IMR-90 (cell line): ENCODE results near the gene VWA8. TPM values are rescaled to one million over a fixed set of nuclear protein-coding genes. Genes with fewer than 3 reads are reported as not detected.

Source experiments
- ATAC-seq: fragments of 200-7000 bp; cut with Tn5 transposase; 2 replicates; pipeline ENCODE4 v1.9.1; 2020; ENCODE audit warnings: low read depth, mild to moderate bottlenecking, moderate library complexity
- BruUV-seq: library from RNA; stranded (reverse); fragments of 400-500 nt; replicated peaks from 2 replicates; lab custom pipeline; 2021; lab: Mats Ljungman, UMichigan
- CTCF ChIA-PET: fragments of 300-600 bp; formaldehyde crosslinking; extraction: SDS; loops from one replicate; lab custom pipeline; 2021; ENCODE audit warnings: antibody characterized with exemption; lab: Yijun Ruan, JAX
- POLR2A ChIA-PET: fragments of 300-600 bp; sonication (Branson Sonifier 250); formaldehyde crosslinking; loops from one replicate; lab custom pipeline; 2022; ENCODE audit warnings: antibody characterized with exemption; ENCODE audit not compliant: unreplicated experiment; lab: Charles Lee
- DNase-seq: peaks from one replicate; pipeline ENCODE4 v3.0.0; 2013
- H2AFZ ChIP-seq: replicated peaks from 2 replicates; pipeline ENCODE3; 2013; ENCODE audit warnings: low read length, mild to moderate bottlenecking; ENCODE audit not compliant: poor library complexity
- H2AK5ac ChIP-seq: 2 replicates; pipeline ENCODE4 v1.6.1; 2013; ENCODE audit warnings: low read depth, low read length, inconsistent platforms
- H2AK9ac ChIP-seq: replicated peaks from 2 replicates; pipeline ENCODE3; 2013; ENCODE audit warnings: mild to moderate bottlenecking, low read depth, low read length, moderate library complexity; ENCODE audit not compliant: poor library complexity
- H2BK120ac ChIP-seq: 2 replicates; pipeline ENCODE4 v1.6.1; 2013; ENCODE audit warnings: low read depth, low read length, inconsistent platforms
- H2BK15ac ChIP-seq: 3 replicates; pipeline ENCODE4 v1.6.1; 2013; ENCODE audit warnings: low read depth, low read length, inconsistent platforms
- H2BK20ac ChIP-seq: 2 replicates; pipeline ENCODE4 v1.6.1; 2013; ENCODE audit warnings: low read depth, mild to moderate bottlenecking, inconsistent platforms, low read length, moderate library complexity
- H2BK5ac ChIP-seq: 2 replicates; pipeline ENCODE4 v1.6.1; 2013; ENCODE audit warnings: mild to moderate bottlenecking, low read depth, low read length, inconsistent platforms; ENCODE audit not compliant: poor library complexity, severe bottlenecking
- H3K14ac ChIP-seq: replicated peaks from 2 replicates; pipeline ENCODE4 v1.6.1; 2013; ENCODE audit warnings: low read depth, low read length, inconsistent platforms
- H3K18ac ChIP-seq: 2 replicates; pipeline ENCODE4 v1.6.1; 2013; ENCODE audit warnings: low read depth, low read length, control low read depth
- H3K23ac ChIP-seq: 2 replicates; pipeline ENCODE4 v1.6.1; 2013; ENCODE audit warnings: low read depth, low read length, inconsistent platforms
- H3K27ac ChIP-seq: 2 replicates; pipeline ENCODE4 v1.5.1; 2013; ENCODE audit warnings: mild to moderate bottlenecking, control low read depth, low read length; ENCODE audit not compliant: insufficient read depth
- H3K27me3 ChIP-seq: 2 replicates; pipeline ENCODE4 v1.6.1; 2013; ENCODE audit warnings: low read length; ENCODE audit not compliant: control insufficient read depth, insufficient read depth
- H3K36me3 ChIP-seq: 2 replicates; pipeline ENCODE4 v1.6.1; 2013; ENCODE audit warnings: low read length, mixed read lengths; ENCODE audit not compliant: control insufficient read depth, insufficient read depth
- H3K4ac ChIP-seq: 2 replicates; pipeline ENCODE4 v1.6.1; 2013; ENCODE audit warnings: low read depth, low read length, inconsistent platforms
- H3K4me1 ChIP-seq: 2 replicates; pipeline ENCODE4 v1.6.1; 2013; ENCODE audit warnings: low read length, mixed read lengths; ENCODE audit not compliant: control insufficient read depth, insufficient read depth
- H3K4me2 ChIP-seq: 2 replicates; pipeline ENCODE4 v1.6.1; 2013; ENCODE audit warnings: low read depth, mild to moderate bottlenecking, control low read depth, low read length, moderate library complexity
- H3K4me3 ChIP-seq: 2 replicates; pipeline ENCODE4 v1.5.1; 2013; ENCODE audit warnings: low read depth, mild to moderate bottlenecking, control low read depth, low read length, moderate library complexity; ENCODE audit not compliant: insufficient read depth
- H3K56ac ChIP-seq: 2 replicates; pipeline ENCODE4 v1.6.1; 2013; ENCODE audit warnings: low read length, inconsistent platforms; ENCODE audit not compliant: insufficient read depth; ENCODE audit errors: extremely low read depth
- H3K79me1 ChIP-seq, 2 experiments: 2 replicates each; pipeline ENCODE4 v1.6.1; 2013; ENCODE audit warnings: low read length in 2 of 2, inconsistent platforms in 1 of 2, low read depth in 1 of 2
- H3K9ac ChIP-seq: 2 replicates; pipeline ENCODE4 v1.6.1; 2013; ENCODE audit warnings: low read depth, low read length, control low read depth
- H3K9me1 ChIP-seq: 2 replicates; pipeline ENCODE4 v1.6.1; 2013; ENCODE audit warnings: low read length, inconsistent platforms; ENCODE audit not compliant: insufficient read depth
- H3K9me3 ChIP-seq: 2 replicates; pipeline ENCODE4 v1.6.1; 2013; ENCODE audit warnings: low read length; ENCODE audit not compliant: control insufficient read depth, insufficient read depth
- H4K20me1 ChIP-seq: 2 replicates; pipeline ENCODE4 v1.6.1; 2013; ENCODE audit warnings: low read length, inconsistent platforms; ENCODE audit not compliant: insufficient read depth
- H4K5ac ChIP-seq: 2 replicates; pipeline ENCODE4 v1.6.1; 2013; ENCODE audit warnings: mild to moderate bottlenecking, low read depth, low read length, control low read depth
- H4K8ac ChIP-seq, 2 experiments: 2 replicates each; pipeline ENCODE4 v1.6.1; 2013; ENCODE audit warnings: low read depth in 2 of 2, low read length in 2 of 2, control low read depth in 1 of 2, inconsistent platforms in 1 of 2
- H4K91ac ChIP-seq: 2 replicates; pipeline ENCODE4 v1.6.1; 2013; ENCODE audit warnings: low read depth, low read length, inconsistent platforms; ENCODE audit not compliant: insufficient read depth
- BHLHE40 ChIP-seq: fragments of 150-350 bp; IDR thresholded peaks from 2 replicates; pipeline ENCODE4 v1.6.1; 2016; ENCODE audit warnings: mild to moderate bottlenecking, low read depth, low read length
- MAFK ChIP-seq: IDR thresholded peaks from 2 replicates; pipeline ENCODE4 v1.6.1; 2012; ENCODE audit warnings: low read depth, low read length, improper control_type of control experiment
- MAZ ChIP-seq: IDR thresholded peaks from 2 replicates; pipeline ENCODE4 v1.6.1; 2012; ENCODE audit warnings: low read depth, mild to moderate bottlenecking, low read length, improper control_type of control experiment, moderate library complexity, borderline replicate concordance
- MXI1 ChIP-seq: IDR thresholded peaks from 2 replicates; pipeline ENCODE4 v1.6.1; 2012; ENCODE audit warnings: low read depth, mild to moderate bottlenecking, low read length, moderate library complexity, borderline replicate concordance
- NFE2L2 ChIP-seq: fragments of 150-350 bp; IDR thresholded peaks from 2 replicates; pipeline ENCODE4 v1.6.1; 2016; ENCODE audit warnings: low read depth, mild to moderate bottlenecking, low read length
- POLR2A ChIP-seq: IDR thresholded peaks from 2 replicates; pipeline ENCODE4 v1.6.1; 2012; ENCODE audit warnings: mild to moderate bottlenecking, low read depth, low read length
- SMC3 ChIP-seq: fragments of 150-350 bp; IDR thresholded peaks from 2 replicates; pipeline ENCODE4 v1.6.1; 2016; ENCODE audit warnings: low read depth, mild to moderate bottlenecking, antibody characterized with exemption, low read length, moderate library complexity
- WGBS, 2 experiments: methylation state at CpG; one replicate each; pipeline versions ENCODE4 v1.1.5 to v1.1.7; 2013; ENCODE audit warnings: missing lambda C conversion rate in 2 of 2; ENCODE audit not compliant: insufficient read length in 1 of 2; ENCODE audit errors: extremely low coverage in 2 of 2; 5-methylcytosine and 5-hydroxymethylcytosine counted together
- dilution Hi-C: fragments of 300-500 bp; cut with HindIII; formaldehyde crosslinking; loops from one replicate; pipeline ENCODE4 v1.14.3; 2018; ENCODE audit warnings: low sequenced_read_pairs; ENCODE audit not compliant: unreplicated experiment
- in situ Hi-C: fragments of 300-500 bp; cut with MboI; formaldehyde crosslinking; loops from 3 replicates; pipeline ENCODE4 v1.14.3; 2019; ENCODE audit warnings: low sequenced_read_pairs, inconsistent platforms, mixed read lengths
- intact Hi-C: fragments of 100-400 bp; cut with micrococcal nuclease; formaldehyde crosslinking; loops from 2 replicates; pipeline ENCODE4 v1.10.0; 2022
- polyA plus RNA-seq, 3 experiments: library from polyadenylated mRNA; depleted of rRNA; stranded (reverse); fragments of >200 nt; gene quantifications; 2 replicates each; pipeline ENCODE4 v1.2.3, GENCODE V29; 2012; ENCODE audit warnings: low replicate concordance in 1 of 3
- total RNA-seq: library from RNA; depleted of rRNA; stranded (reverse); fragments of >200 nt; gene quantifications from 2 replicates; pipeline ENCODE4 v1.2.3, GENCODE V29; 2012
- TF ChIP-seq, protein P1 (sequence below): conservative IDR thresholded peaks from 2 replicates; pipeline ENCODE4 v1.5.1; 2012; ENCODE audit warnings: mild to moderate bottlenecking, low read depth, low read length, improper control_type of control experiment
- TF ChIP-seq, protein P2 (sequence below): fragments of 150-350 bp; IDR thresholded peaks from 2 replicates; pipeline ENCODE4 v1.6.1; 2016; ENCODE audit warnings: low read depth, mild to moderate bottlenecking, low read length, moderate library complexity, borderline replicate concordance

VWA8 gene
- total and polyA plus RNA-seq, 2 of the 4 experiments (the other 2 are of a cell fraction) = 5.9 to 18.3 TPM

- Histone ChIP-seq H3K27me3 (no peaks in the 10 kb centered on the region), H4K8ac (no peak overlapping the region), H3K56ac (no peak overlapping the region), H3K79me1 (no peaks in the 10 kb centered on the region; a peak in 2 of 4 replicates), H3K9me3 (no peaks in the 10 kb centered on the region), H2BK5ac (no peak overlapping the region), H4K5ac (no peak overlapping the region), H4K91ac (no peak overlapping the region), H3K14ac (no peak overlapping the region), H3K23ac (no peak overlapping the region), H3K4me2 (no peak overlapping the region), H2BK20ac (no peak overlapping the region), H3K27ac (no peak overlapping the region), H4K20me1 (no peaks in the 10 kb centered on the region), H2AK9ac (no peak overlapping the region), H3K9me1 (no peaks in the 10 kb centered on the region), H3K36me3 (no peaks in the 10 kb centered on the region), H2AFZ (no peak overlapping the region), H3K4me3 (no peak overlapping the region), H3K9ac (no peak overlapping the region), H2BK15ac (no peak overlapping the region), H3K4ac (no peak overlapping the region), H2AK5ac (no peak overlapping the region), H3K4me1 (peaks cover 2% of the 10 kb centered on the region; the same call in 1 of the 2 replicates), H3K18ac (no peak overlapping the region), H2BK120ac (no peak overlapping the region)
- TF ChIP-seq MAZ (no peak), BHLHE40 (no peak), MXI1 (no peak), NFE2L2 (no peak), SMC3 (no peak), MAFK (no peak), POLR2A (no peak)
- TF ChIP-seq, protein P1, sequence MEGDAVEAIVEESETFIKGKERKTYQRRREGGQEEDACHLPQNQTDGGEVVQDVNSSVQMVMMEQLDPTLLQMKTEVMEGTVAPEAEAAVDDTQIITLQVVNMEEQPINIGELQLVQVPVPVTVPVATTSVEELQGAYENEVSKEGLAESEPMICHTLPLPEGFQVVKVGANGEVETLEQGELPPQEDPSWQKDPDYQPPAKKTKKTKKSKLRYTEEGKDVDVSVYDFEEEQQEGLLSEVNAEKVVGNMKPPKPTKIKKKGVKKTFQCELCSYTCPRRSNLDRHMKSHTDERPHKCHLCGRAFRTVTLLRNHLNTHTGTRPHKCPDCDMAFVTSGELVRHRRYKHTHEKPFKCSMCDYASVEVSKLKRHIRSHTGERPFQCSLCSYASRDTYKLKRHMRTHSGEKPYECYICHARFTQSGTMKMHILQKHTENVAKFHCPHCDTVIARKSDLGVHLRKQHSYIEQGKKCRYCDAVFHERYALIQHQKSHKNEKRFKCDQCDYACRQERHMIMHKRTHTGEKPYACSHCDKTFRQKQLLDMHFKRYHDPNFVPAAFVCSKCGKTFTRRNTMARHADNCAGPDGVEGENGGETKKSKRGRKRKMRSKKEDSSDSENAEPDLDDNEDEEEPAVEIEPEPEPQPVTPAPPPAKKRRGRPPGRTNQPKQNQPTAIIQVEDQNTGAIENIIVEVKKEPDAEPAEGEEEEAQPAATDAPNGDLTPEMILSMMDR = no peak
- TF ChIP-seq, protein P2, sequence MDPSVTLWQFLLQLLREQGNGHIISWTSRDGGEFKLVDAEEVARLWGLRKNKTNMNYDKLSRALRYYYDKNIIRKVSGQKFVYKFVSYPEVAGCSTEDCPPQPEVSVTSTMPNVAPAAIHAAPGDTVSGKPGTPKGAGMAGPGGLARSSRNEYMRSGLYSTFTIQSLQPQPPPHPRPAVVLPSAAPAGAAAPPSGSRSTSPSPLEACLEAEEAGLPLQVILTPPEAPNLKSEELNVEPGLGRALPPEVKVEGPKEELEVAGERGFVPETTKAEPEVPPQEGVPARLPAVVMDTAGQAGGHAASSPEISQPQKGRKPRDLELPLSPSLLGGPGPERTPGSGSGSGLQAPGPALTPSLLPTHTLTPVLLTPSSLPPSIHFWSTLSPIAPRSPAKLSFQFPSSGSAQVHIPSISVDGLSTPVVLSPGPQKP = no peak
- WGBS, 2 experiments = no CpG with 5 or more reads among the region's 4 CpGs
- DNase-seq (no peak), ATAC-seq (no peak)
- in situ Hi-C loops (no loop called here), intact Hi-C loops (no loop called here), dilution Hi-C loops (no loop called here)
- BruUV-seq = no TSS peak
- CTCF ChIA-PET = interaction anchor here (1.1 kb wide), 1 partner anchor 13 kb away, joined by 3 read pairs; no protein-coding TSS in a partner anchor
- POLR2A ChIA-PET = no interaction called here
Observed at GRCh38 chr13:41742917-41743552, 217.9 kb downstream of the VWA8 start.
